ENCODE results near the gene SLC25A53. TPM values are rescaled to one million over a fixed set of nuclear protein-coding genes. Genes with fewer than 3 reads are reported as not detected.

SLC25A53 gene
- total RNA-seq: 7.1 and 7.5 TPM in 2 replicates

- intact Hi-C loops (cut with micrococcal nuclease): loop anchor here (1.0 to 2.0 kb wide), 6 partner anchors 9 to 471 kb away; partner anchors contain the start of genes FAM199X, MORF4L2 and ZCCHC18
Measured at GRCh38 chrX:104156630-104157529, at the start of gene SLC25A53. Gene SLC25A53 (minus strand): TSS chrX:104157009. CDS start chrX:104105257, 51,752 bp downstream.

GRCh38 chrX:104205548-104205947 lies 48.7 kb upstream of the SLC25A53 start:
- intact Hi-C loops (cut with micrococcal nuclease): no loop called here

- intact Hi-C loops (cut with micrococcal nuclease): loop anchor here (1.0 kb wide), 4 partner anchors 39 to 727 kb away; no protein-coding TSS in a partner anchor
Measured at GRCh38 chrX:104195489-104196084, 38.8 kb upstream of the SLC25A53 start.

GRCh38 chrX:104195013-104195412 lies 38.2 kb upstream of the SLC25A53 start:
- intact Hi-C loops (cut with micrococcal nuclease): loop anchor here (1.0 kb wide), 4 partner anchors 39 to 727 kb away; no protein-coding TSS in a partner anchor

- intact Hi-C loops (cut with micrococcal nuclease): no loop called here
Measured at GRCh38 chrX:104193485-104193884, 36.7 kb upstream of the SLC25A53 start.

GRCh38 chrX:104189837-104190236 lies 33.0 kb upstream of the SLC25A53 start:
- intact Hi-C loops (cut with micrococcal nuclease): no loop called here

- intact Hi-C loops (cut with micrococcal nuclease): no loop called here
Measured at GRCh38 chrX:104187931-104188330, 31.1 kb upstream of the SLC25A53 start.

- intact Hi-C loops (cut with micrococcal nuclease): no loop called here
Measured at GRCh38 chrX:104183685-104184084, 26.9 kb upstream of the SLC25A53 start.

GRCh38 chrX:104173841-104174240 lies 17.0 kb upstream of the SLC25A53 start:
- intact Hi-C loops (cut with micrococcal nuclease): no loop called here

GRCh38 chrX:104172788-104173187 lies 16.0 kb upstream of the SLC25A53 start:
- intact Hi-C loops (cut with micrococcal nuclease): no loop called here

- intact Hi-C loops (cut with micrococcal nuclease): no loop called here
Measured at GRCh38 chrX:104172121-104172520, 15.3 kb upstream of the SLC25A53 start.

- intact Hi-C loops (cut with micrococcal nuclease): no loop called here
Measured at GRCh38 chrX:104168127-104168526, 11.3 kb upstream of the SLC25A53 start.

GRCh38 chrX:104166735-104167436 lies 10.1 kb upstream of the SLC25A53 start:
- intact Hi-C loops (cut with micrococcal nuclease): loop anchor here (1.0 to 2.0 kb wide), 4 partner anchors 10 to 480 kb away; partner anchors contain the start of genes MORF4L2, SLC25A53 and ZCCHC18

- intact Hi-C loops (cut with micrococcal nuclease): loop anchor here (1.0 to 2.0 kb wide), 4 partner anchors 9 to 479 kb away; partner anchors contain the start of genes MORF4L2, SLC25A53 and ZCCHC18
Measured at GRCh38 chrX:104165894-104166734, 9.3 kb upstream of the SLC25A53 start, which contains the start of gene FAM199X. Gene FAM199X (plus strand): TSS chrX:104166453. CDS start chrX:104166786, 333 bp downstream.

GRCh38 chrX:104151037-104151436 lies 5.8 kb downstream of the SLC25A53 start:
- intact Hi-C loops (cut with micrococcal nuclease): no loop called here

- intact Hi-C loops (cut with micrococcal nuclease): no loop called here
Measured at GRCh38 chrX:104141087-104141760, 15.6 kb downstream of the SLC25A53 start.

GRCh38 chrX:104137496-104137895 lies 19.3 kb downstream of the SLC25A53 start:
- intact Hi-C loops (cut with micrococcal nuclease): loop anchor here (2.0 kb wide), 2 partner anchors 15 to 19 kb away; partner anchors contain the start of gene SLC25A53

- intact Hi-C loops (cut with micrococcal nuclease): loop anchor here (1.0 to 2.0 kb wide), 6 partner anchors 14 to 291 kb away; partner anchors contain the start of gene SLC25A53
Measured at GRCh38 chrX:104136241-104137019, 20.4 kb downstream of the SLC25A53 start.

GRCh38 chrX:104135677-104136076 lies 21.1 kb downstream of the SLC25A53 start:
- intact Hi-C loops (cut with micrococcal nuclease): loop anchor here (1.0 to 2.0 kb wide), 6 partner anchors 13 to 290 kb away; partner anchors contain the start of gene SLC25A53
